HG02852 (cell line): ENCODE measurements around the gene POU2AF1.

Experiments used
- ATAC-seq: cut with Tn5 transposase; IDR thresholded peaks from one replicate; pipeline ENCODE4 v1.9.1; 2021; ENCODE audit warnings: mild to moderate bottlenecking, moderate library complexity; ENCODE audit not compliant: unreplicated experiment

Gene POU2AF1

DNA sequence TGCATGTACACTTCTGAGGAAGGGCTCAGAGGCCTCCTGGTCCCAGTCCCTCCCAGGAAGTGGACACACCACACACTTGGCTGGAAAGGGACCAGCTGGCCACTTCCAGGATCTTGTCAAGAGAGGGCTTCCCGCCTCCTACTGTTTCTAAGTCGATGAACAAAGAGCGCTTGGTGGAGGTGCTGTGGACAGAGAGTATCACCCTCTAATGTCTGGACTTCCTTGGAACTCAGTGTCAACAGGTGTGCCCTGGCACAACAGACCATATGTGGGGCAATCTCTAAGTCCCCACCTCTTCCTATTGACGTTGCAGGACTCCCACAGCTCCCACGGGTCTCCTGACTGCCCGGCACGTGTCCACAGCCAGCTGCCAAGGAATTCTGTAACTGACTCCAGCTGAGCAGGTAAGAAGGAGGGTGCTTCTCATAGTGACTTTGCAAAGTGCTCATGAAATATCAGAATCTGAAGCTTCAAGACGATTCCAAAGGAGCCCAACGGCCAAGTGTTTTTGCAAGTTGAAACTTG is 16.1 kb downstream of the POU2AF1 start:
- ATAC-seq, result no peak

DNA sequence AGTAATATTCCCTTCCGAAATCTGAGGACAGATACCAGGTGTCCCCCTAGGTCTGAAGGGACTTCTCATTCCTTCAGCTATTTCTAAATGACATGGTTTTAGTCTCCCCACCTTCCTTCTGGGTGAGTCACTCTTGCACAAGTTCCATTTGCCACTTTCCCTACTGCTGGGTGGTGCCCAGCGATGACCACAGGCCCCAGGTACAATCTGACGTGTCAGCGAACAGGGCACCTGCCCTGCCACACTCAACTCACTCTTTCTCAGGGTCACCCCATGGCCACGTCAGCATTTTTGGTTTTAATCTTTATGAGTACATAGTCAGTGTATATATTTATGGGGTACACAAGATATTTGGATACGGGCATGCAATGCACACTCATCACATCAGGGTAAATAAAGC is 17.2 kb downstream of the POU2AF1 start:
- no peak for ATAC-seq

GRCh38 chr11:111361052-111361801 is 17.8 kb downstream of the POU2AF1 start:
- ATAC-seq, result no peak

DNA sequence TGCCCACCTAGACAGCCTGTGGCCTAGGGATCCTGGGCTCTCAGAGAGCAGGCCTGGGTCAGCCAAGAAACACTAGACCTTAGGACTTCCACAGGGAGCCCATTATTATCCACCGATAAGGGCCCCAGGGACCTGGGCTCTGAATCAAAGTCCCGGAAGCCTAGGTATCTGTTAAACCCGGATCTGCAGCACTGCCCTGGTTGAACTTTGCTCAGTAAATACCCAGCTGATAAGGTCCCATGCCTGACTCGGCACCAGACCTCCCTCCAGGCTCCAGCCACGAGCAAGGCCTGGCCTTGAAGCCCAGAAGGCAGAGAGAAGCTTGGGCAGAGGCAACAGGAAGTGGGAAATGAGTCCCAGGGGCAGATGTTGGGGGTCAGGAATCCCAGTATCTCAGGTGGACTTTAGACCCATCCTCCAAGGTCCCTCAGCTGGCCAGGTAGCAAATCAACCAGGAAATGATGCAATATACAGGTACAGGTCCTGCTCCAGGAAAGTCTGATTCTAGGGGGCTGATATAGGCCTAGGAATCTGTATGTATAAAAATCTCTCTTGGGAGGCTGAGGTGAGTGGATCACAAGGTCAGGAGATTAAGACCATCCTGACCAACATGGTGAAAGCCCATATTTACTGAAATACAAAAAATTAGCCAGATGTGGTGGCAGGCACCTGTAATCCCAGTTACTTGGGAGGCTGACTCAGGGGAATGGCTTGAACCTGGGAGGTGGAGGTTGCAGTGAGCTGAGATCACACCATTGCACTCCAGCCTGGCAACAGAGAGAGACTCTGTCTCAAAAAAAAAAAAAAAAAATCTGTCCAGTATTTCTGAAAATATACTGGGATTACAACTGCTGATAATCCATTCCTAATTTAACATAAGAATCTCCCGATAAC is 18.7 kb downstream of the POU2AF1 start:
- ATAC-seq, result no peak

- no peak for ATAC-seq
These were observed 19.6 kb downstream of the POU2AF1 start for GRCh38 chr11:111359223-111360149.

DNA sequence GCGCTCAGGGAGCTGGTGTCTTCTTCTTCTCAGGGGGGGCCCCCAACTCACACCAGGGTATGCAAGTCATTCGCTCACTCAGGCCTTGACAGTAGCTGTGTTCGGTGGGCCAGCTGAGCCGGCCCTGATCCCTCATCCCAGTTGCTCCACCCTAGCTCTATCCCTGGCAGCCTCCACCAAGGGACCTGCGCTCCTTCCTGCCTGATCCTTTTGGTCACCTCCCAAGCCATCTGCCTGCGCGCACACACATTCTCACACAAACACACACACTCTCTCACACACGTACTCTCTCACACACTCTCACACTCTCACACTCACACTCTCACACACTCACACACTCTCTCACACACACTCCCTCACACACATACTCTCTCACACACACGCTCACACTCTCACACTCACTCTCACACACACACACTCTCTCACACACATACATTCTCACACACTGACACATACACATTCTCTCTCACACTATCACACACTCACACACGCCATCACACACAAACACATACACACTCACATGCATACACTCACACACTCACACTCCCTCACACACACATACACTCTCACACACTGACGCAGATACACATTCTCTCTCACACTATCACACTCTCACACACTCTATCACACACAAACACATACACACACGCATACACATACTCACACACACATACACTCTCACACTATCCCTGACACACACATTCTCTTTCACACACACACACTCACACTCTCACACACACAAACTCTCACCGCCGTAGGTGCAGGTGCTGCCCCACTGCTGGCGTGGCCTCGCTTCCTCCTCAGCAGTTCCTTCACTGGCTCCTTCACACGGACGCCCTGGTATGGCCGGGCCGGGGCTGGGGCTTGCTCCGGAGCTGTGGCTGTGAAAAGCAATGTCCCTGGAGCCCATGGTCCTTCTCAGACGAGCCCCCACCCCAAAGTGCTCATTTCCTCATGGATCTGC is 20.8 kb downstream of the POU2AF1 start:
- no peak for ATAC-seq

DNA sequence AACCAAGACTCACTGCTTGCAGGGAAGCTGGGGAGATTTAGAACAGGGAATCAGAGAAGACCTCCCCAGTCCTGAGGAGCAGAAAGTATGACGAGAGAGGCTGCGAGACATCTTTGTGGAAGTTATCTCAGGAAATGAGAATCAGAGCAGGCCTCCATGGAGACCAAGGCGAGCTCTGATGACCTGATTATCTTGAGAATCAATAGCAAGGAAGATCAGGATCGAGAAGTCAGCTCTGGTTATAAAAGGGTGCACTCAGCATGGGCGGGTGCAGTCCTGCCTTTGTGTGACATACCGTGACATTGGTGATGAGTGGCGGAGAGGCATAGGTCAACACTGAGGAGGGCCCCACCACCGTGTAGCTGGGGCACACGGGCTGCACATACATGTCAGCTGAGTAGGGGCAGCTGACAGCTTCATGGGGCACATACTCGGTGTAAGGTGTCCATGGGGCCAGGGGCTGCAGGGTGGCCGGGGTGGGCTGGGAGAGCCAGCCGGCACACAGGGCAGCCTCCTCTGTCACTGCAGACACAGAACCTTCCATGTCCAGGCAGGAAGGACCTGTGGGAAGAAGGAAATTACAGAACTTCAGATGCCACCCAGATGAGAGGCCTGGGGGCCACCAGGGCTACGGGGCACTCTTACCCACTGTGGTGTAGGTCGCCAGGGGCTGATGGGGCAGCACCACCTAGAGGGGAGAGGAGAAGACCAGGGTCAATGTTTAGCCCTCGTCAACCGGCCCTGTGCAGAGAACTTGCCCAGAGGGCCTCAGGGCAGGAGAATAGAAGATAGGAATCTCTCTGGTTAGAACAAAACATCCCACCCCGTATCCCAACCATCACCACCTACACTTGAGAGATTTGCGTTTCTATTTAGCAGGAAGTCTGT is 21.7 kb downstream of the POU2AF1 start:
- ATAC-seq, result no peak

DNA sequence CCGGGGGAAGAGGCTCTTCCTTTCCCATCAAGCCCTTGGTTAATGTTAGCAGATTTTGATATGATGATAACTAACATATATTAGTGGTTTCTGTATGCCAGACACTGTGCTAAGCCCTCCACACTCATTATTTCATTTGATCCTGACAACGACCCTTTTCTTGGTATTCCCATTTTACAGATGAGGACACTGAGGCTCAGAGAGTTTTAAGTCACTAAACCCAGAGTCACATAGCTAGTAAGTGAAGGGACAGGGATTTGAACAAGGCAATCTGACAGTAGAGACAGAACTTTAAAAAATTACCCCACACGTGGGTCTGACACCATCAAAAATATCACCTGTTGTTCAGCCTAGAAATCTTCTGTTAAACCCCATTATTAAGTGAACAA is 22.4 kb downstream of the POU2AF1 start:
- no peak for ATAC-seq

DNA sequence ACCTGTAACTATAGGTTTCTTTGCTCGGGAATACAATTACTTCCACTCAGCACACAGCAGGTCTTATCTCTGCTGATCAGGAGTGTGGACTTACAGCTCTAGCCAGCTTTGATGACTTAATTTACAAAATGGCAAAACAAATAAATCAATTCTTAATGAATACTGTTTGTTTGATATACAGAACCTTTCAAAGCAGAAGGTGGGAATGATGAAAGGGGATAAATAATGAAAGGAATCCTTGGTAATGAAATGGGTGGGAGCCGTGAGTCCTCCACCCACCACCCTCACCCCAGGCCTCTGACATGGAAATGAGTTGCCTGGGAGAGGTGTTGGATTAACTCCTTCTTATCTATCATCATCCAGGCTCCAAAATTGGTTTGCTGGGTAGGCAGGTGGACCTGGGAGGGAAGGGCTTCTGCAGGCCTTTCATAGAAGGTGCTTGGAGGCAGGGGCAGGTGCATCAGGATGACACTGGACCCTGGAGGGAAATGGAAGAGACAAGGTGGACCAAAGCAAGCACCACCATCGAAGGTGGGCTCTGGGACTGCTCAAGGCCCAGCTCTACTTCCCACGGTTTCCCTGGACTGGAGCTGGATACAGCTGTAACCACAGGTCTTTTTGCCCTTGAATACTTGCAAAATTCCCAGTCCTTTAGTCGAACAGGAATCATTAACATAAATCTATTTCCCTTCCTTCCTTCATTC is 23.0 kb downstream of the POU2AF1 start:
- ATAC-seq, result no peak

DNA sequence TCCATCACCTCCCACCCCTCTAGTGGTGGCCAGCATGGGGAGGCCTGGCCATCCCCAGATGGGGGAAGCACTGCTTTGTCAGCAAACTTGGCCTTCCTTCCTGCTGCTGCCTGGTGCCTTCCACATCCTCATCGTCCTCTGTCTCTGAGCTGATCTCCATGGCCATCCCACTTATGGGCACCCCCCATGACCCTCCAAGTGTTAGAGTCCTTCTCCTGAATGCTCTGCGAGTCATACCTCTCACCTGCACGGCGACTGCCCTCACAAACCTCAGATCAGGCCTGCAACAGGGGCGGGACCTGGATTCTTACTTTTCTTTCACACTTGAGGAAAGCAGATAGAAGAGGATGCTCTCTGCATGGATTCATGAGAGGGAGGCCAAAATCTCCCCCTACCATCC is 24.0 kb downstream of the POU2AF1 start:
- no peak for ATAC-seq

DNA sequence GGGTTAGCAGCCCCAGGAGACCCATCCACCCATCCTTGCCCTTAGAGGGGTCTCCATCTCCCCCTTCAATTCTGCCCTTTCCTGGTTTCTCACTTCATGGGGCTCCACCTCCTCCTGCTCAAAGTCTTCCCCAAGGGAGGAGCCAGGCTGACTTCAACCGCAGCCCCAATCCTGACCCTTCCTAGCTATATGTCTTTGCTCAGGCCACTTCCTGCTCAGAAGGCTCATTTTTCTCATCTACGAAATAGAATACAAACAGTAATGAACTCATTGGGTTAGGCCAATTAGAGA is 24.5 kb downstream of the POU2AF1 start:
- no peak for ATAC-seq

GRCh38 chr11:111353776-111354600 is 25.1 kb downstream of the POU2AF1 start:
- no peak for ATAC-seq

GRCh38 chr11:111352935-111353710 is 26.0 kb downstream of the POU2AF1 start:
- no peak for ATAC-seq

- ATAC-seq, result no peak
These were observed 26.8 kb downstream of the POU2AF1 start for GRCh38 chr11:111352231-111352746.

DNA sequence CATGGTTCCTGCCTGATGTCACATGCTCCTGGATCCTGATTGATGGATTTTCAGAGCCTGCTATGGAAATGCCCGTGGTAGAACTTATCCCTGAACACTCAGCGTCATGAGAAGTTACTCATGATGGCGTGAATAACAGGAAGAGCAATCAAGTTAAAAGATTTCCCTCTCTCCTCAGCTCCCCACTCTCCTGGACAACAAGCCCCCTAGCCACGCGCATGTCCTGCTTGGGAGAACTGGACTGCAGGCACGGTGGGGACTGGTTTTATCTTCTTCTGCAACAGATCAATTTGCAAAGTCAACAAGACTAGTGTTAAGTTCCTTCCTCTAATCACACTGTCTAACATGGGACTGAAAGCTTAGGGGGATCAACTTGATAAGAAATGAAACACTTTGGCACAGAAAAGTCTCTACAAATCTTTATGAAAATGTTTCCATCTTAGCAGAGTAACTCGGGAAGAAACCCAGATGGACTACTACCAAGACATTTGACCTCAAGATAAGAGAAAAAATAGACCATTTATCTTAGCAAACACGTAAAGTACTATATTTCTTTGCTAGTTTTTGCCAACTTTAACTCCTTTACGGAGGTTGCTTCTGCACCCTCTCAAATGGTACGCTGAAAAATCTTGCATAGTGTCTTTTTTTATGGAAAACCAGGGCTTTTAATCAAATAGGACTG is 27.6 kb downstream of the POU2AF1 start:
- ATAC-seq, result no peak

- no peak for ATAC-seq
These were observed 28.3 kb downstream of the POU2AF1 start for GRCh38 chr11:111350811-111351210.
